HCT116 (cell line): ENCODE measurements around the gene MYH7. TPM values are rescaled to one million over a fixed set of nuclear protein-coding genes. Genes with fewer than 3 reads are reported as not detected.

Experiments used
- ATAC-seq: fragments of 200-7000 bp; cut with Tn5 transposase; 2 replicates; pipeline ENCODE4 v1.9.1; 2020; ENCODE audit warnings: mild to moderate bottlenecking, moderate library complexity
- Bru-seq: library from RNA; stranded (reverse); fragments of 400-500 nt; gene quantifications from one replicate; lab custom pipeline; 2021; lab: Mats Ljungman, UMichigan
- BruChase-seq, 2 experiments: library from RNA; stranded (reverse); fragments of 400-500 nt; gene quantifications; one replicate each; lab custom pipeline; 2021; lab: Mats Ljungman, UMichigan
- BruUV-seq: library from RNA; stranded (reverse); fragments of 400-500 nt; replicated peaks from 2 replicates; lab custom pipeline; 2021; lab: Mats Ljungman, UMichigan
- CTCF ChIA-PET: fragments of 300-600 bp; sonication (Branson Sonifier 250); formaldehyde crosslinking; loops from one replicate; lab custom pipeline; 2021; ENCODE audit warnings: antibody characterized with exemption; lab: Charles Lee
- POLR2A ChIA-PET: fragments of 300-600, 350-600 bp; sonication (Branson Sonifier 250); formaldehyde crosslinking; loops from one replicate; lab custom pipeline; 2021; ENCODE audit warnings: antibody characterized with exemption; lab: Charles Lee
- RAD21 ChIA-PET, 2 experiments: fragments of 300-600 bp; sonication (Branson Sonifier 250); formaldehyde crosslinking; loops; one replicate each; lab custom pipeline; 2023; ENCODE audit warnings: low total read pairs in 2 of 2; ENCODE audit not compliant: uncharacterized antibody in 2 of 2, unreplicated experiment in 2 of 2, low non-redundant PET in 1 of 2; lab: Charles Lee
- DNase-seq: peaks from one replicate; pipeline ENCODE4 v3.0.0-alpha.2; 2010; ENCODE audit warnings: low read depth, low spot score
- H2AFZ ChIP-seq: fragments of 200-600 bp; shearing (Covaris generic), sonication (generic); 2 replicates; pipeline ENCODE4 v1.6.1; 2017; ENCODE audit warnings: low read depth, mixed run types, mixed read lengths, antibody characterized with exemption, low read length; ENCODE audit not compliant: poor library complexity, severe bottlenecking
- H3K27ac ChIP-seq: 2 replicates; pipeline ENCODE4 v1.5.1; 2012; ENCODE audit warnings: low read depth, low read length
- H3K27me3 ChIP-seq: fragments of 200-600 bp; sonication (generic); 2 replicates; pipeline ENCODE4 v1.6.1; 2016; ENCODE audit warnings: mixed run types, low read length, mixed read lengths; ENCODE audit not compliant: insufficient read depth
- H3K36me3 ChIP-seq, 2 experiments: fragments of 200-500 bp in 1 of 2; fragments of 200-600 bp in 1 of 2; sonication (Bioruptor generic) in 1 of 2; sonication (generic) in 1 of 2; 2 replicates each; pipeline versions ENCODE4 v1.5.1 to v1.6.1; 2014 to 2016; ENCODE audit warnings: low read length in 2 of 2, inconsistent platforms in 1 of 2, mixed read lengths in 1 of 2, mixed run types in 1 of 2; ENCODE audit not compliant: insufficient read depth in 2 of 2, control insufficient read depth in 1 of 2
- H3K4me1 ChIP-seq, 2 experiments: fragments of 200-600 bp in 1 of 2; sonication (generic) in 1 of 2; 2 replicates each; pipeline versions ENCODE4 v1.5.1 to v1.6.1; 2012 to 2017; ENCODE audit warnings: low read length in 2 of 2, inconsistent platforms in 1 of 2, mild to moderate bottlenecking in 1 of 2, mixed read lengths in 1 of 2, mixed run types in 1 of 2, moderate library complexity in 1 of 2; ENCODE audit not compliant: insufficient read depth in 2 of 2, control insufficient read depth in 1 of 2
- H3K4me2 ChIP-seq: fragments of 200-600 bp; sonication (generic); 2 replicates; pipeline ENCODE4 v1.6.1; 2017; ENCODE audit warnings: mixed run types, low read length, mixed read lengths
- H3K4me3 ChIP-seq, 2 experiments: fragments of 200-600 bp in 1 of 2; sonication (generic) in 1 of 2; replicated peaks in 1 of 2; 2 replicates each; pipeline ENCODE4 v1.5.1; 2011 to 2016; ENCODE audit warnings: low read length in 2 of 2, control low read depth in 1 of 2, low read depth in 1 of 2, mild to moderate bottlenecking in 1 of 2, mixed read lengths in 1 of 2, mixed run types in 1 of 2
- H3K79me2 ChIP-seq: fragments of 200-600 bp; sonication (generic); 2 replicates; pipeline ENCODE4 v1.6.1; 2017; ENCODE audit warnings: mild to moderate bottlenecking, mixed run types, low read length, moderate library complexity, mixed read lengths; ENCODE audit not compliant: insufficient read depth
- H3K9ac ChIP-seq: fragments of 200-600 bp; sonication (generic); 2 replicates; pipeline ENCODE4 v1.6.1; 2016; ENCODE audit warnings: low read length, mixed read lengths
- H3K9me2 ChIP-seq: fragments of 200-600 bp; sonication (generic), shearing (Covaris generic); 2 replicates; pipeline ENCODE4 v1.6.1; 2017; ENCODE audit warnings: mixed run types, mild to moderate bottlenecking, moderate library complexity; ENCODE audit not compliant: insufficient read depth
- H3K9me3 ChIP-seq, 2 experiments: fragments of 200-500 bp in 1 of 2; fragments of 200-600 bp in 1 of 2; sonication (Bioruptor generic) in 1 of 2; sonication (generic) in 1 of 2; 2 replicates each; pipeline ENCODE4 v1.6.1; 2014 to 2017; ENCODE audit warnings: low read length in 2 of 2, mixed read lengths in 2 of 2, inconsistent platforms in 1 of 2, low read depth in 1 of 2, mild to moderate bottlenecking in 1 of 2, mixed run types in 1 of 2, moderate library complexity in 1 of 2; ENCODE audit not compliant: control insufficient read depth in 1 of 2, insufficient read depth in 1 of 2
- H4K20me1 ChIP-seq: fragments of 200-600 bp; sonication (generic), shearing (Covaris generic); 2 replicates; pipeline ENCODE4 v1.6.1; 2017; ENCODE audit warnings: mixed run types, mild to moderate bottlenecking, moderate library complexity; ENCODE audit not compliant: insufficient read depth
- ATF3 ChIP-seq: IDR thresholded peaks from 2 replicates; pipeline ENCODE4 v1.6.1; 2012
- CBX3 ChIP-seq: IDR thresholded peaks from 2 replicates; pipeline ENCODE4 v1.6.1; 2012; ENCODE audit warnings: low read depth
- CEBPB ChIP-seq: IDR thresholded peaks from 2 replicates; pipeline ENCODE4 v1.6.1; 2012; ENCODE audit warnings: low read depth
- CTCF ChIP-seq, 3 experiments: fragments of 200-600 bp in 1 of 3; sonication (generic) in 1 of 3; IDR thresholded peaks in 2 of 3; conservative IDR thresholded peaks in 1 of 3; 2 replicates each; pipeline ENCODE4 v1.5.1; 2012 to 2017; ENCODE audit warnings: low read depth in 2 of 3, low read length in 2 of 3, antibody characterized with exemption in 1 of 3, borderline replicate concordance in 1 of 3, control low read depth in 1 of 3, mild to moderate bottlenecking in 1 of 3, mixed read lengths in 1 of 3, mixed run types in 1 of 3, moderate library complexity in 1 of 3; ENCODE audit not compliant: insufficient read depth in 1 of 3
- EGR1 ChIP-seq: IDR thresholded peaks from 2 replicates; pipeline ENCODE4 v1.6.1; 2012; ENCODE audit warnings: low read depth
- ELF1 ChIP-seq: IDR thresholded peaks from 2 replicates; pipeline ENCODE4 v1.6.1; 2012; ENCODE audit warnings: low read depth, borderline replicate concordance
- EZH2phosphoT487 ChIP-seq: fragments of 200-600 bp; IDR thresholded peaks from 2 replicates; pipeline ENCODE4 v1.6.1; 2018; ENCODE audit warnings: antibody characterized with exemption, borderline replicate concordance
- FOSL1 ChIP-seq: IDR thresholded peaks from 2 replicates; pipeline ENCODE4 v1.6.1; 2012; ENCODE audit warnings: low read depth
- JUND ChIP-seq: IDR thresholded peaks from 2 replicates; pipeline ENCODE4 v1.6.1; 2012
- MAX ChIP-seq: IDR thresholded peaks from 2 replicates; pipeline ENCODE4 v1.6.1; 2012
- POLR2A ChIP-seq: IDR thresholded peaks from 2 replicates; pipeline ENCODE4 v1.7.0; 2011; ENCODE audit warnings: borderline replicate concordance; ENCODE audit not compliant: insufficient read depth, insufficient read length; ENCODE audit errors: extremely low read depth
- SIN3A ChIP-seq: IDR thresholded peaks from 2 replicates; pipeline ENCODE4 v1.6.1; 2012; ENCODE audit warnings: low read depth
- SP1 ChIP-seq: IDR thresholded peaks from 2 replicates; pipeline ENCODE4 v1.6.1; 2012; ENCODE audit warnings: low read depth
- SRF ChIP-seq: IDR thresholded peaks from 2 replicates; pipeline ENCODE4 v1.6.1; 2012; ENCODE audit warnings: low read depth
- ZBTB33 ChIP-seq: IDR thresholded peaks from 2 replicates; pipeline ENCODE4 v1.6.1; 2011; ENCODE audit warnings: mild to moderate bottlenecking, low read length, moderate library complexity; ENCODE audit not compliant: insufficient replicate concordance; ENCODE audit errors: extremely low read depth
- ZFX ChIP-seq: fragments of 450-650 bp; IDR thresholded peaks from 2 replicates; pipeline ENCODE4 v1.6.1; 2017
- ZNF274 ChIP-seq: fragments of 200-500 bp; sonication (Bioruptor generic); IDR thresholded peaks from 2 replicates; pipeline ENCODE4 v1.6.1; 2014; ENCODE audit warnings: mild to moderate bottlenecking, low read depth, low read length, inconsistent platforms
- intact Hi-C: fragments of 100-400 bp; cut with micrococcal nuclease; formaldehyde crosslinking; loops from 2 replicates; pipeline ENCODE4 v1.10.0; 2022
- long read RNA-seq: library from polyadenylated mRNA; unstranded; transcript quantifications from one replicate; pipeline ENCODE4 v2.0.0, GENCODE V29; 2021; ENCODE audit not compliant: unreplicated experiment
- polyA plus RNA-seq: library from polyadenylated mRNA; unstranded; fragments of >200 nt; gene quantifications from 2 replicates; pipeline ENCODE4 v1.2.1, GENCODE V29; 2012; ENCODE audit warnings: missing spikeins
- total RNA-seq: library from RNA; stranded (reverse); gene quantifications from one replicate; pipeline ENCODE4 v1.2.1, GENCODE V29; 2021; ENCODE audit not compliant: unreplicated experiment

Gene MYH7
- total RNA-seq = not detected
- not detected in 2 replicates for polyA plus RNA-seq
- not detected for Bru-seq, nascent RNA
- BruChase-seq, experiment 1, labeled RNA remaining after a 6-hour chase = not detected
- not detected for BruChase-seq, experiment 2, labeled RNA remaining after a 2-hour chase
- long read RNA-seq = 0 reads

- BruUV-seq = no TSS peak
- intact Hi-C loops = no loop called here
- TF ChIP-seq SIN3A (no peak), ZNF274 (no peak), ELF1 (no peak), JUND (no peak), SRF (no peak), CEBPB (no peak), CTCF (IDR thresholded peaks at IDR 0.05 in 2 of 3, conservative IDR thresholded peaks at IDR 0.05 in 1 of 3; ENCODE audit: borderline replicate concordance in 1 of 3, insufficient read depth in 1 of 3, low read depth in 2 of 3, low read length in 2 of 3) (no peak), EGR1 (no peak), ATF3 (no peak), POLR2A (no peak), SP1 (no peak), FOSL1 (no peak), ZBTB33 (no peak), ZFX (no peak), MAX (no peak), EZH2phosphoT487 (no peak), CBX3 (no peak)
Observed at GRCh38 chr14:23435543-23436326, at the start of gene MYH7. Gene MYH7, minus strand, starts transcription at chr14:23435660. Its CDS starts 1,928 bp downstream, at chr14:23433732.

More at GRCh38 chr14:23435543-23436326, at the start of gene MYH7:
- Histone ChIP-seq H4K20me1 (no peaks in the 10 kb centered on the region), H3K79me2 (no peaks in the 10 kb centered on the region), H3K9me3 (no peaks in the 10 kb centered on the region), H3K27ac (no peak within 1 kb of the TSS), H3K36me3 (no peaks in the 10 kb centered on the region), H3K9ac (no peak within 1 kb of the TSS), H3K4me3 (no peak within 1 kb of the TSS), H3K27me3 (peaks cover 10% of the 10 kb centered on the region), H3K4me2 (no peak within 1 kb of the TSS), H3K4me1 (no peaks in the 10 kb centered on the region), H2AFZ (no peak within 1 kb of the TSS), H3K9me2 (no peaks in the 10 kb centered on the region)
- RAD21 ChIA-PET = no interaction called here
- CTCF ChIA-PET = no interaction called here
- DNase-seq (no peak), ATAC-seq (no peak)
- POLR2A ChIA-PET = no interaction called here
